Measurements from ENCODE around the gene LPP.
A peak's percentile ranks its signal among the peaks of the same experiment; 100 is the strongest.

The LPP gene

GRCh38 chr3:188415196-188415595, 261.2 kb downstream of the LPP start:
- Histone ChIP-seq H3K36me3 (ENCODE audit: low read length) (0 out of 2 replicates have a peak, but pooled peaks cover 3% of the 10 kb centered on the region), H2AFZ (ENCODE audit: low read depth, low read length, severe bottlenecking) (no peak overlapping the region), H3K4me3 (ENCODE audit: insufficient read depth, low read length, poor library complexity, severe bottlenecking) (no peak overlapping the region), H3K9me2 (replicated peaks; ENCODE audit: insufficient read depth, low read length) (no peaks in the 10 kb centered on the region), H3K79me2 (ENCODE audit: insufficient read depth, low read length) (no peaks in the 10 kb centered on the region), H3K9ac (ENCODE audit: low read length) (no peak overlapping the region), H3K27me3 (ENCODE audit: low read length) (no peaks in the 10 kb centered on the region), H3K9me3 (ENCODE audit: insufficient read depth, low read length) (no peaks in the 10 kb centered on the region), H4K20me1 (ENCODE audit: low read depth, low read length) (no peaks in the 10 kb centered on the region), H3K4me2 (ENCODE audit: low read depth, low read length, poor library complexity, severe bottlenecking) (no peak overlapping the region), H3F3A (ENCODE audit: insufficient read depth) (no peaks in the 10 kb centered on the region), H3K27ac (ENCODE audit: low read depth, low read length) (no peak overlapping the region)
- no peak for TF ChIP-seq EZH2phosphoT487 (conservative IDR thresholded peaks at IDR 0.05; ENCODE audit: low read length)
- TF ChIP-seq, protein P1, sequence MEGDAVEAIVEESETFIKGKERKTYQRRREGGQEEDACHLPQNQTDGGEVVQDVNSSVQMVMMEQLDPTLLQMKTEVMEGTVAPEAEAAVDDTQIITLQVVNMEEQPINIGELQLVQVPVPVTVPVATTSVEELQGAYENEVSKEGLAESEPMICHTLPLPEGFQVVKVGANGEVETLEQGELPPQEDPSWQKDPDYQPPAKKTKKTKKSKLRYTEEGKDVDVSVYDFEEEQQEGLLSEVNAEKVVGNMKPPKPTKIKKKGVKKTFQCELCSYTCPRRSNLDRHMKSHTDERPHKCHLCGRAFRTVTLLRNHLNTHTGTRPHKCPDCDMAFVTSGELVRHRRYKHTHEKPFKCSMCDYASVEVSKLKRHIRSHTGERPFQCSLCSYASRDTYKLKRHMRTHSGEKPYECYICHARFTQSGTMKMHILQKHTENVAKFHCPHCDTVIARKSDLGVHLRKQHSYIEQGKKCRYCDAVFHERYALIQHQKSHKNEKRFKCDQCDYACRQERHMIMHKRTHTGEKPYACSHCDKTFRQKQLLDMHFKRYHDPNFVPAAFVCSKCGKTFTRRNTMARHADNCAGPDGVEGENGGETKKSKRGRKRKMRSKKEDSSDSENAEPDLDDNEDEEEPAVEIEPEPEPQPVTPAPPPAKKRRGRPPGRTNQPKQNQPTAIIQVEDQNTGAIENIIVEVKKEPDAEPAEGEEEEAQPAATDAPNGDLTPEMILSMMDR (IDR thresholded peaks at IDR 0.05; ENCODE audit: insufficient read depth, low read length, poor library complexity, severe bottlenecking): no peak

DNA sequence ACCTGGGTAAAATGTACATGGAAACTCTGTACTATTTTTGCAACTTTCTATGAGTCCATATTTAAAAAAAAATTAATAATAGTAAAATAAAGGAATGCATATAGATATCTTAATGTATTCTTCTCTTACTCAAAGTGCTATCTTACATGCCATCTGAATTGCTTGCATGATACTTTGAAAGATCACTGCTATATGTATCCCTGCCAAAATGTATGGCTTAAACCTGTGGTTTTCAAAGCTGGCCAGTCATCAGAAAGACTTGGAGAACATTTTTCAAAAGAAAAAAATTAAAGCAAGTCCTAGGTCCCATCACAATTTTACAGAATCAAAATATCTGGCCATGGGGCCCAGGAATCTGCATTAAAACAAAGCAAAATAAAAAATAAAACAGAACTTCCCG, 262.1 kb downstream of the LPP start:
- H3K79me2 ChIP-seq (ENCODE audit: insufficient read depth, low read length): no peaks in the 10 kb centered on the region

GRCh38 chr3:188417271-188417696, 263.3 kb downstream of the LPP start:
- Histone ChIP-seq H3K4me2 (ENCODE audit: low read depth, low read length, poor library complexity, severe bottlenecking) (peak overlapping the region; percentile 38), H3K9ac (ENCODE audit: low read length) (no peak overlapping the region), H3K36me3 (ENCODE audit: low read length) (0 out of 2 replicates have a peak, but pooled peaks cover 3% of the 10 kb centered on the region), H3F3A (ENCODE audit: insufficient read depth) (peaks cover 11% of the 10 kb centered on the region), H3K4me3 (ENCODE audit: insufficient read depth, low read length, poor library complexity, severe bottlenecking) (no peak overlapping the region), H2AFZ (ENCODE audit: low read depth, low read length, severe bottlenecking) (no peak overlapping the region), H3K9me3 (ENCODE audit: insufficient read depth, low read length) (no peaks in the 10 kb centered on the region), H4K20me1 (ENCODE audit: low read depth, low read length) (no peaks in the 10 kb centered on the region), H3K27ac (ENCODE audit: low read depth, low read length) (no peak overlapping the region), H3K79me2 (ENCODE audit: insufficient read depth, low read length) (no peaks in the 10 kb centered on the region), H3K27me3 (ENCODE audit: low read length) (no peaks in the 10 kb centered on the region), H3K9me2 (replicated peaks; ENCODE audit: insufficient read depth, low read length) (no peaks in the 10 kb centered on the region)
- no peak for TF ChIP-seq EZH2phosphoT487 (conservative IDR thresholded peaks at IDR 0.05; ENCODE audit: low read length)
- TF ChIP-seq, protein P1 (IDR thresholded peaks at IDR 0.05; ENCODE audit: insufficient read depth, low read length, poor library complexity, severe bottlenecking): no peak

More for the DNA sequence above, 262.1 kb downstream of the LPP start:
- Histone ChIP-seq H3F3A (ENCODE audit: insufficient read depth) (no peaks in the 10 kb centered on the region), H3K4me3 (ENCODE audit: insufficient read depth, low read length, poor library complexity, severe bottlenecking) (no peak overlapping the region), H3K9me3 (ENCODE audit: insufficient read depth, low read length) (no peaks in the 10 kb centered on the region), H3K9ac (ENCODE audit: low read length) (no peak overlapping the region), H3K27me3 (ENCODE audit: low read length) (no peaks in the 10 kb centered on the region), H3K4me2 (ENCODE audit: low read depth, low read length, poor library complexity, severe bottlenecking) (no peak overlapping the region), H2AFZ (ENCODE audit: low read depth, low read length, severe bottlenecking) (no peak overlapping the region), H3K36me3 (ENCODE audit: low read length) (0 out of 2 replicates have a peak, but pooled peaks cover 3% of the 10 kb centered on the region), H3K27ac (ENCODE audit: low read depth, low read length) (no peak overlapping the region), H3K9me2 (replicated peaks; ENCODE audit: insufficient read depth, low read length) (no peaks in the 10 kb centered on the region), H4K20me1 (ENCODE audit: low read depth, low read length) (no peaks in the 10 kb centered on the region)
- TF ChIP-seq, protein P1 (IDR thresholded peaks at IDR 0.05; ENCODE audit: insufficient read depth, low read length, poor library complexity, severe bottlenecking): no peak
- TF ChIP-seq EZH2phosphoT487 (conservative IDR thresholded peaks at IDR 0.05; ENCODE audit: low read length): no peak

Data from SU-DHL-6 (cell line).